GM18868 (cell line): ENCODE data around the gene MILR1.
"Not testable (repeated sequence)": the region's sequence is repeated elsewhere in the genome, so short reads cannot be mapped to it uniquely, and the experiment has no call there.

Source experiments
- ATAC-seq: cut with Tn5 transposase; IDR thresholded peaks from one replicate; pipeline ENCODE4 v1.9.1; 2021; ENCODE audit warnings: mild to moderate bottlenecking, moderate library complexity; ENCODE audit not compliant: unreplicated experiment

The MILR1 gene

DNA sequence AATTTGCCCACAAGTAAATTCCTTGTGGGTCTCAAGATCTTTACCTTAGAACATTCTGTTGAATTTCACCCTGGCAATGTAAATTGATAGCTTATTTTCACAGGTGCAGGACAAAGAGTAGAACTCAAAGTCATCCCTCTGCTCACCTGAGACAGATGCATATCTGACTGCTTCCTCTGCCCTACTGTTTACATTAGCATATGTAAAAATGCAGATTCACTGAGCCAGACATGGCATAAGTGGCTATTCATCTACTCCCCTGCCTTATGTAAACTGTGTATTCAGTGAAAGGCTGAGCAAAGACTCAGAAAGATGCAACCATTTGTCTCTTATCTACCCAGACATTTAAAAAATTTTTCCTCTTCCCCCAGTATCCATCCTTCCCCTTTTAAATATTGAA lies 22.3 kb upstream of the MILR1 start:
- no peak for ATAC-seq

GRCh38 chr17:64428406-64428805 lies 20.5 kb upstream of the MILR1 start:
- no peak for ATAC-seq

GRCh38 chr17:64430036-64430435 lies 18.9 kb upstream of the MILR1 start:
- ATAC-seq = not testable (repeated sequence)

DNA sequence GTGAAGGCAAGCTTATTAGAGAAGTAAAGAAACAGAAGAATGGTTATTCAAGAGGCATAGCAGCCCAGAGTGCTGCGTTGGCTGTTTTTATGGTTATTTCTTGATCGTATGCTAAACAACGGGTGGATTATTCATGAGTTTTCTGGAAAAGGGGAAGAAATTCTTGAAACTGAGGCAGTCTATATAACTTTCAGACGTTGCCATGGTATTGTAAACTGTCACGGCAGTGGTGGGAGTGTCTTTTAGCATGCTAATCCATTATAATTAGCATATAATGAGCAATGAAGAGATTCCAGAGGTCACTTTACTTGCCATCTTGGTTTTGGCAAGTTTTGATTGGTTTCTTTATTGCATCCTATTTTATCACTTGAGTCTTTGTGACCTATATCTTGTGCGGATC lies 17.4 kb upstream of the MILR1 start:
- no peak for ATAC-seq

GRCh38 chr17:64437944-64438525 lies 10.9 kb upstream of the MILR1 start:
- ATAC-seq = no peak

DNA sequence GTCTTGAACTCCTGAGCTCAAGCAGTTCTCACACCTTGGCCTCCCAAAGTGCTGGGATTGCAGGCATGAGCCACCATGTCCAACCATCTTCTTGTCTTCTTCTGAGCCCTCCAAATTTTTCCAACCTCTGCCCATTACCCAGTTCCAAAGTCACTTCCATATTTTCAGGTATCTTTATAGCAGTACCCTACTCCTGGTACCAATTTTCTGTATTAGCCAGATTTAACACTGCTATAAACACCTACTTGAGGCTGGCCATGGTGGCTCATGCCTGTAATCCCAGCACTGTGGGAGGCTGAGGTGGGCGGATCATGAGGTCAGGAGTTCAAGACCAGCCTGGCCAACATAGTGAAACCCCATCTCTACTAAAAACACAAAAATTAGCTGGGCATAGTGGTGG lies 9.4 kb upstream of the MILR1 start:
- not testable (repeated sequence) for ATAC-seq

DNA sequence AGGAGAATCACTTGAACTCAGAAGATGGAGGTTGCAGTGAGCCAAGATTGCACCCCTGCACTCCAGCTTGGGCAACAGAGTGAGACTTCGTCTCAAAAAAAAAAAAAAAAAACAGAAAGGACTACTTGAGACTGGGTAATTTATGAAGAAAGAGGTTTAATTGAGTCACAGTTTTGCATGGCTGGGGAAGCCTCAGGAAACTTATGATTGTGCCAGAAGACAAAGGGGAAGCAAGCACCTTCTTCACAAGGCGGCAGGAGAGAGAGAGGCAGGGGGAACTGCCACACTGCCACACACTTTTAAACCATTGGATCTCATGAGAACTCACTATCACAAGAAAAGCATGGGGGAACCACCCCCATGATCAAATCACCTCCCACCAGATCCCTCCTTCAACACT lies 9.0 kb upstream of the MILR1 start:
- no peak for ATAC-seq

DNA sequence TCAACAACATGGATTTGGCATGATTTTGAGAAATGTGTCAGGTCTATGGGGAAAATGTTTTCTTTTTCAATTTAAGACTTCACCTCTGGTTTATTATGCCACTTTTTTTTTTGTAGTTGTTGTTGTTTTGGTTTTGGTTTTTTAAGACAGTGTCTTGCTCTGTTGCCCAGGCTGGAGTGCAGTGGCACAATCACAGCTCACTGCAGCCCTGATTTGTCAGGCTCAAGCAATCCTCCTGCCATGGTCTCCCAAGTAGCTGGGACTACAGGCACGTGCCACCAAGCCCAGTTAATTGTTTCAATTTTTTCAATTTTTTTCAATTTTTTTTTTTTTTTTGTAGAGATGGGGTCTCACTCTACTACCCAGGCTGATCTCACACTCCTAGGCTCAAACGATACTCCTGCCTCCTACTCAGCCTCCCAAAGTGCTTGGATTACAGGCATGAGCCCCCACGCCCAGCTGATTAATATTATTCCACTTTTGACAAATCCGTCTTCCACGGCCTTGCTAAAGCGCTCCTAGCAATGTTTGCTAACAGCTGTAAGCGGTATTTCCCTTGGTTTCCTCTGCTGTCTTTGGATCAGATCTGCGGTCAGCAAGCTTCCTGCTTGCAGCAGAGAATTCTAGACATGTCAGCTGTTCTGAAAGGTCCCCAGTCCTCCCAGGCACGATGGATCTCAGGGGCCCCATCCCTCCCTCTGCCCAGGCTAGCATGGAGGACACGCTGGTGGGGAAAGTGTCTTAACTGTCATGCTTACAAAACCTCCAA lies 7.0 kb upstream of the MILR1 start:
- ATAC-seq = peak; percentile 52

DNA sequence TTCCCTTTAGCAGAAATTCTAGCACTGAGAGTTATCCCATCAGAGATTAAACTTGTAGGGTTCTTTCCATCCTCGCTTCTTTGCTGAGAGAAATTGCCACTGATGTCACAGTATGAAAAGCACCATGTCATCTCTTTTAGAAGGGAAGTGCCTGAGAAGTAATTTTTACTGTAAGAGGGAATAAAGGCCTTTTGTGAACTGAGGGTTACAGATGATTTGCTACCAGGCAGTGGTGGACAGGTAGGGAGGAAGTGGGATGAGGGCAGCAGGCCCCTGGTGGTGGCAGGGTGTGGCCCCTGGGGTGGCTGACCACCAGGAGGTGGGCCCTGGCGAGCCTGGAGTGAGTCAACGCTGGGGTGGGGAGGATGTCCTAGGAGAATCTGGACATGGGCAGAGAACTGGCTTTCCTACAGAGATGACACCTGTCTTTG lies 6.4 kb upstream of the MILR1 start:
- peak; percentile 38 for ATAC-seq

DNA sequence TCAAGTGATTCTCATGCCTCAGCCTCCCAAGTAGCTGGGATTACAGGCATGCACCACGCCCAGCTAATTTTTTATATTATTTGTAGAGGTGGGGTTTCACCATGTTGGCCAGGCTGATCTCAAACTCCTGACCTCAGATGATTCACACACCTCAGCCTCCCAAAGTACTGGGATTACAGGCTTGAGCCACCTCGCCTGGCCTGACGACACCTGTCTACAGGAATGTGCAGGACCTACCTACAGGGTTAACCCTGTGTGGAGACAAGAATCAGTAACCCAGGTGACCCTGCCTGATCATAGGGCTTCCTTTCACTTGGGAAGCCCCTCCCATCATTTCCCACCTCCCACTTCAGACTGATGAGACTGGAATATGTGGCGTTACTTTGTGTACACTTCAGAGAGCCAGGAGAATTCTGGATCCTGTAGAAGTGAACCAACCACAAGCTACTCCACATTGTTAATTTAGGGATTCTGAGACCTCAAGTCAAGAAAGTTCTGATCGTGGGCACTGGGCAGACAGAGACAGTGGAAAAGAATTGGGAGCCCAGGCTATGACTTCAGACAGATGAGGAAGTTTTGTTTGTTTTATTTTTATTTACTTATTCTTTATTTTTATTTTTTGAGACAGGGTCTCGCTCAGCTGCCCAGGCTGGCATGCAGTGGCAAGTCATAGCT lies 5.7 kb upstream of the MILR1 start:
- ATAC-seq = no peak

DNA sequence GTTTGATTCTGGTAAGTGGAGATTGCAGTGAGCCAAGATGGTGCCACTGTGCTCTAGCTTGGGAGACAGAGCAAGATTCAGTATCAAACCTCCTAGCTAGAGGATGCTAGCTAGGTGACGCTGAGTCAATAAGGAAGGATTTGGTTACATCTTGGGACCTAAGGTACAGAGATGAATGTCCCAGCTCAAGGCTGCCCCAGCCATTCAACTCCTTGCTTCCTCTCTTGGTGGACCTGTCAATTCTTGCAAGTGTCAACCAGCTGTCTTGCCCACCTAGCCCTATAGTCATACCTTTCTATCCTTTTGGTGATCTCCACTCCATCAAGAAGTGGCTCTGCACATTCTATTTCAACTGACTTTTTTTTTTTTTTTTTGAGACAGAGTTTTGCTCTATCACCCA lies 1.4 kb upstream of the MILR1 start:
- no peak for ATAC-seq

DNA sequence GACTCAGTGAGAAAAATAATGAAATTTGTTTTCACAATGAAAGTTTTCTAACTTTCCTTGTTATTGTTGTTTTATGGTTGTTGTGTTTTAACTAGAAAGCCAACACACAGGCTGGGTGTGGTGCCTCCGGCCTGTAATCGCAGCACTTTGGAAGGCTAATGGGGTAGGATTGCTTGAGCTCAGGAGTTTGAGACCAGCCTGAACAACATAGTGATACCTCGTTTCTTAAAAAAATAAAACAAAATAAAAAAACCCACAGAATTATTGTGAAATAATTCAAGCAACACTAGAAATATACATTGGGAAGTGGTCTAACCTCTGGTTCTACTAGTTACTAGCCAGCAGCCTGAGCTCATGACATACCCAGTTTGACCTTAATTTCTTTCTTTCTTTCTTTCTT lies 630 bp downstream of the MILR1 start:
- no peak for ATAC-seq

DNA sequence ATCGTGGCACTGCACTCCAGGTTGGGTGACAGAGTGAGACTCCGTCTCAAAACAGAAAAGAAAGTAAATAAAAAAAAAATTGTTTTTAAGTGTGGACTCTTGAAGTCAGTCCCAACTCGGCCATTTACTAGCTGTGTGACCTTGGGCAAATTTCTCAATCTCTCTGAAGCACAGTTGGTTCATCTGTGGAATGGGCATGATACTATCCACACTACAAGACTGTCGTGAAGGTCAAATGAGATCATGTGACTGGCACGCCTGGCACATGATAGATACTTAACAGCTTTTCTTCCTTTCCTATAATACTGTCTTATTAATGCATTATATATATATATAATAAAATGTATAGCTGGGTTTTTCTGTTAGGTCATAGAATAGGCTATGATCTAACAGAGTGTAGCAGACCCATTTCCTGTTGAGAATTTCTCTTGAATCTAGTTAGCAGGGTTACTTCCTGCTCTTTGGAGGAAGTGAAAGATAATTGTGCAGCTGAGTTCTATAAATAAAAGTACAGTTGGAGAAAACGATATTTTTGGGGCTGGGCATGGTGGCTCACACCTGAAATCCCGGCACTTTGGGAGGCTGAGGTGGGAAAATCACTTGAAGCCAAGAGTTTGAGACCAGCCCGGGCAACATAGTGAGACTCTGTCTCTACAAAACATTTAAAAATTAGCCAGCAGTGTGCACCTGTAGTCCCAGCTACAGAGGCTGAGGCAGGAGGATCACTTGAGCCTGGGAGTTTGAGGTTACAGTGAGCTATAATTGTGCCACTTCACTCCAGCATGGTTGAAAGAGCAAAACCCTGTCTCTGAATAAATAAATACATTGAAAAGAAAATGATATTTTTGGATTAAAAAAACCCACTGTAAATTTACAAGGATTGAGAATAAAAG lies 7.3 kb downstream of the MILR1 start:
- ATAC-seq = no peak

DNA sequence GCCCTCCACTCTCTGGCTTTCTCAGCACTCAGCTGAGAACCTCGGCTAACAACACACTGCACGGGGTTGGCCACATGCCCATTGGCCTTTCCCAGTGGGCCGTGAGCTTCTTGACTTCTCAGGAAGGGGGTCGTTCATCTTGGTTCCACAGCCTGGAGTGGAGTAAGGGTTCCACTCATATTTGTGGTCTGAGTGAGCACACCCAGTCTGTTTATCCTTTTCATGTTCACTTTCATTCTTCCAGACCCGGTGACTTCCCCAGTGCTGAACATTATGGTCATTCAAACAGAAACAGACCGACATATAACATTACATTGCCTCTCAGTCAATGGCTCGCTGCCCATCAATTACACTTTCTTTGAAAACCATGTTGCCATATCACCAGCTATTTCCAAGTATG lies 8.2 kb downstream of the MILR1 start:
- no peak for ATAC-seq

GRCh38 chr17:64458756-64459155 lies 9.8 kb downstream of the MILR1 start:
- ATAC-seq = no peak

DNA sequence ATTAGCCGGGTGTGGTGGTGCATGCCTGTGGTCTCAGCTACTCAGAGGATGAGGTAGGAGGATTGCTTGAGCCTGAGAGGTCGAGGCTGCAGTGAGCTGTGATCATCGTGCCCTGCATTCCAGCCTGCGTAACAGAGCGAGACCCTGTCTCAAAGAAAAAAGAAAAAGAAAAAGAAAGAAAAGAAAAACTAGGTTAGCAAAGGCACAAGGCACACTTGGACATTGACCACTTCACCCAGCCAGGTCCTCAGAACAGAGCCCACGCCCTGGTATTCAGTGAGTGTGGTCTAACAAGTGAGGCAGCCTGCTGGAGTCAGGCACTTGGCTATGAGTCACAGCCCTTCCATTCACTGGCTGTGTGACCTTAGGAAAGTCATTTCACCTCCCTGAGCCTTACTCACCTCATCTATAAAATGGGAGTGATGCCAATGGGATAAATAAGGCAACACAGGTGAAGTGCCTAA lies 10.4 kb downstream of the MILR1 start:
- ATAC-seq = no peak

DNA sequence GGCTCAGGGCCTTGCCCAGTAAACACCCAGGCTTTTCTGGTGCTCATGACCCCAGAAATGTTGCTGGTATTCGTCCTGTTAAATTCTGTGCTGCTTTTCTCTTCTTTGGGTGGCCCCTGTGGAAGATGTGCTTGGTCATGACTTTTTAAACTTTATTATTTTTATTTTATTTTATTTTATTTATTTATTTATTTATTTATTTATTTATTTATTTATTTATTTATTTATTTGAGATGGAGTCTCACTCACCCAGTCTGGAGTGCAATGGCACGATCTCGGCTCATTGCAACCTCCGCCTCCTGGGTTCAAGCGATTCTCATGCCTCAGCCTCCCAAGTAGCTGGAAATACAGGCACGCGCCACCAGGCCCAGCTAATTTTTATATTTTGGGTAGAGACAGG lies 10.9 kb downstream of the MILR1 start:
- ATAC-seq = not testable (repeated sequence)

DNA sequence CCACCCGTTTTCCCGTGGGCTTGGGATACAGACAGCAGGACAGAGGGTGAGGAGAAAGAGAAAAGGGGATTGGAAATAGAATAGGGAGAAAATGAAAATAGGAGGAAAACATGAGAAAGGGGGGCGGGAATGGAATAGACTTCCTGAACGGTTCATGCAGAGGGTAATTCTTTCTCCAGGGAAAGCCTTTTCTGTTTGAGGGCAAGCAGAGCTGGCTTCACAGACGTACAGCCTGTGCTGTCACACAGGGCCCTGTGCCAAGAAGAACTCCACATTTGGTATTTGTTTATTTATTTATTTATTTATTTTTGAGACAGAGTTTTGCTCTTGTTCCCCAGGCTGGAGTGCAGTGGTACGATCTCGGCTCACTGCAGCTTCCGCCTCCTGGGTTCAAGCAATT lies 12.0 kb downstream of the MILR1 start:
- no peak for ATAC-seq

- ATAC-seq = no peak
These were observed 12.9 kb downstream of the MILR1 start for GRCh38 chr17:64461788-64462187.

DNA sequence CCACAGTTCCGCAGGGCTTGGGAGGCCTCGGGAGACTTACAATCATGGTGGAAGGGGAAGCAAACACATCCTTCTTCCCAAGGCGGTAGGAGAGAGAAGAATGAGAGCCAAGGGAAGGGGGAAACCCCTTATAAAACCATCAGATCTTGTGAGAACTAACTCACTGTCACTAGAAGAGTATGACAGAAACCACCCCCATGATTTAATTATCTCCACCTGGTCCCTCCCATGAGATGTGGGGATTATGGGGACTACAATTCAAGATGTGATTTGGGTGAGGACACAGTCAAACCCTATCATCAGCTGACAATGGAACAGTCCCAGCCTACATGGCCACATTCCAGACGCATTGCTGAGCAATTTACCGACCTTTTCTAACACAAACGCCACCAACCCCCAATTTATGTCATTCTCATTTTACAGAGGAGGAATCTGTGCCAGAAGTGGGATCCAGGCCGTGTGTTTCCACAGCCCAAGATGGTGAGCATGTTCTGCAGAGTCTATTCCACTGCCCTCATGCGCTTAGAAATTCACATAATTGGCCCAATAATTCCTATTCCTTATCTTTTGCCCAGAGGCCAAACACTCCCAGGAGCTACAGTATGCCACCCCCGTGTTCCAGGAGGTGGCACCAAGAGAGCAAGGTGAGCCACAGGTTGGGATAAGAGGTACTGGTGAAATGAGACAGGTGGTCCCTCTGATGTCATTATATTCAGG lies 17.3 kb downstream of the MILR1 start:
- no peak for ATAC-seq
